Measurements from ENCODE around the gene KCNN3.
"Not testable (repeated sequence)": the region's sequence is repeated elsewhere in the genome, so short reads cannot be mapped to it uniquely, and the experiment has no call there.

KCNN3 gene

GRCh38 chr1:154870115-154870571, at the start of gene KCNN3:
TSS of gene KCNN3 (minus strand) at chr1:154870281. CDS start at chr1:154869964, 317 bp downstream.
- DNase-seq (ENCODE audit: extremely low read depth in 1 of 2, low read depth in 1 of 2), result peak; percentile 11 to 54

DNA sequence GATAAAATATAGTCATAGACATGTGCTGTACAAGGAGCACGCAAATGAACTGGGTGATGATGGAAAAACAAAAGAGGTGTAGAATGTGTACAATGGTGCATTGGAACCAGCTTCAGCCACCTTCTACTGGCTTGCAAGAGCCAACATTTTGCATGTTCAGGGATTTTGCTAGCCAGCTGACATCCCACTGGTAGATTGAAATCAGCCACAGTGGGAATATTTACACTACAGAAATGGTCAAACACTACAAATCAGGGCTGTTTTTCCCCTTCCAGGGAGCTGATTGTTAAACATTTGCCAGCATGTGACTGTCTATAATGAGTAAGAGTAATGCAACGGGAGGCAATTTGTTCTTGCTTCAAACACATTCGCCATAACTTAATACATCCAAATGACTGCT, 43.2 kb upstream of the KCNN3 start:
- DNase-seq (ENCODE audit: extremely low read depth in 1 of 2, low read depth in 1 of 2), result no peak

DNA sequence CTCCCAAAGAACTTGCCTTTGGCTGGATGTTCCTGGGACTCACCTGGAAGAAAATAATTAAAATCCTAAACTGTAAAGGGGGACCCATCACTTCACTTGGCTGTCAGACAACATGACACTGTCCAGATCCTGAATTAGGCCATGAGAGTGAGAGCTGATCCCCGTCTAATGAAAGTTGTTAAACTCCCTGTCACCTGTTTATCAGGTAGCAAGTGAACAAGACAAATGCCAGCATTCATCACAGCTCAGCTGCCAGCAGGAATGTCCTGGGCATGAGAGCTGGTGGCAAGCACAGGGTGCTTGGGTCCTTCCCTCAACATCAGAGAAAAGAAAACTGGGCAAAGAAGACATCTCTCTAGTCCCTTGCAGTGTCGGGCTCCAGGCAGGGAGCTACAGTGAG, 42.7 kb upstream of the KCNN3 start:
- no peak for DNase-seq (ENCODE audit: extremely low read depth in 1 of 2, low read depth in 1 of 2)

- no peak for DNase-seq (ENCODE audit: extremely low read depth in 1 of 2, low read depth in 1 of 2)
These were observed 41.8 kb upstream of the KCNN3 start for GRCh38 chr1:154911691-154912550.

DNA sequence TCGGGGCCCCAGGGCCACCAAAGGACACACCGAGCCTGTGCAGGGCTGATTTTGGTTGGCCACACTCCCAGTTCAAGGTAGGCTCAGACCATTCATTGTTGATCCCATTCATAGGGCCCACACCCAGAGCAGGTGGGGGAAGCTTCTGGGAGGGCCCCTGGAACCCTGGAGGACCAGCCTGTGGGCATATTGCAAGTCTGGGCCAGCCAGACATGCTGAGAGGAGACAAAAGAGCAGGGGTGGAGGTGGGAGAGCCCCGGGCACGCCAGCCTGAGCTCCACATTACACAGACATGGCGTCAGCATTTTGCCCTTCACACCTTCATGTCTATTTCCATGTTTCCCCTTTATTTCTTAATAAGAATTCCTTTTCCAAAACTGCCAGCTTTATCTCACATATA, 40.8 kb upstream of the KCNN3 start:
- DNase-seq (ENCODE audit: extremely low read depth in 1 of 2, low read depth in 1 of 2), result no peak

- no peak for DNase-seq (ENCODE audit: extremely low read depth in 1 of 2, low read depth in 1 of 2)
These were observed 38.9 kb upstream of the KCNN3 start for GRCh38 chr1:154908937-154909336.

- not testable (repeated sequence) for DNase-seq (ENCODE audit: extremely low read depth in 1 of 2, low read depth in 1 of 2)
These were observed 38.0 kb upstream of the KCNN3 start for GRCh38 chr1:154908129-154908528.

DNA sequence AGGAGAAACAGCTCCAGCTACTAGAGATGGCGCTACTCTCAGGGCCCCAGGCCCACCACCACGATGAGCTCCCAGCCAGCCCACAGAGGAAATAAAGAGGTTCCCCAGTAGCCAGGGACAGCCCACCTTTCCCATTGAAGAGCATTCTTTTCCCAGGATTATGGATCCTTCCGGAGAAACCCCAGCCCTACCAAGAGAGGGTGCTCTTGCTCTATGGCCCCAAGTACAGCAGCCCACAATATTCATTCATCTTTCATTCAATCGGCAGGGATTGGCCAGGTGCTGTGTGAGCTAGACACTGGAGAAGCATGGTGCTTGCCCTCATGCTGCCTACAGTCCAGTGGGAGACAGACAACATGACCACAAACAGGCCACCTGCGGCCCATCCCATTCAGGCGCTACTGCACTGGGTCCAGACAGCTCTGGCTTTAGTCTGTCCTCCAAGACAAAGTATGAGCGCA, 36.6 kb upstream of the KCNN3 start:
- no peak for DNase-seq (ENCODE audit: extremely low read depth in 1 of 2, low read depth in 1 of 2)

- no peak for DNase-seq (ENCODE audit: extremely low read depth in 1 of 2, low read depth in 1 of 2)
These were observed 33.0 kb upstream of the KCNN3 start for GRCh38 chr1:154902938-154903566.

- DNase-seq (ENCODE audit: extremely low read depth in 1 of 2, low read depth in 1 of 2), result no peak
These were observed 31.5 kb upstream of the KCNN3 start for GRCh38 chr1:154901591-154901990.

DNA sequence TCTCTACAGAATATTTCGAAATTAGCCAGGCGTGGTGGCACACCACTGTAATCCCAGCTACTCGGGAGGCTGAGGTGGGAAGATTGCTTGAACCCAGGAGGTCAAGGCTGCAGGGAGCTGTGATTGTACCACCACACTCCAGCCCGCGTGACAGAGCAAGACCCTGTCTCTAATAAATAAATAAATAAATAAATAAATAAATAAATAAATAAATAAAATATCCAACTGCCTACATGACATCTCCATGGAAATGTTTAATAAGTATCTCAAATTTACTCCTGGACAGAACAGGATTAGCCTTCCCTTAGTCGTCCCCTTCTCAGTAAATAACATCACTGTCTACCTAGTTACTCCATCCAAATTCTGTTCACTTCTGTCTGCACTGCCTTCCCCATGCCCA, 29.0 kb upstream of the KCNN3 start:
- DNase-seq (ENCODE audit: extremely low read depth in 1 of 2, low read depth in 1 of 2), result no peak

GRCh38 chr1:154896771-154897286, 26.7 kb upstream of the KCNN3 start:
- no peak for DNase-seq (ENCODE audit: extremely low read depth in 1 of 2, low read depth in 1 of 2)

DNA sequence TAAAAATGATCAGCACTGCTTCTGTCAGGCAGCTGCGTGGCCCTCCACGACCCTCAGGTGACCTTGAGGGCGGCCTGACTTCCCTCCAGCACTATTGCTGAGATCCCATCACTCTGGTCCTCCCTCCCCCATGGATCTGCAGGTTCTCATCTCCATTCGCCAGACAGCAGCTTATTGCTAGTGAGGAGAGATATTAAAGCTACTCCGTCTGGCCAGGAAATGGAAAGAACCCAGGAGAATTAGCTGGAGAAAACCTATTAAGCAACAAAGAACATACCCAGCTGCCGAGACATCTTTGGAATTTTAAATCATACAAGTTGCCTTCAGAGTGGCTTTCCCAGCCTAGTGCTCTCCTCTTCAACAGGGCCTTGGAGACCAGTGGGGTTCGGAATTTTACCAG, 25.7 kb upstream of the KCNN3 start:
- no peak for DNase-seq (ENCODE audit: extremely low read depth in 1 of 2, low read depth in 1 of 2)

DNA sequence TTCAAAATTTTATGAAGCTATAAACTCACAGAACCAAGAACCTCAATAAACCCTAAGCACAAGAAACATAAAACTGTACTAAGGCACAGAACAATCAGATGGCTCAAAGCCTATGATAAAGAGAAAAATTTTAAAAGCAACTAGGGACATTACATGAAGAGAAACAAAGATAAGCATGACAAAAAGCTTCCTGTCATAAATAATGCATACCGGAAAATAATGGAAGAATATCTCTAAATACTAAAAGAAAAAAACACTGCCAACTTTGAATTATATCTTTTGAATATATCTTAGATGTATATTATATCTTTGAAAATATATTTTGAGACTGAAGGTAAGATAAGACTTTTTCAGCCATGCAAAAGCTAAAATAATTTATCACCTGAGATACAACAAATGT, 21.4 kb upstream of the KCNN3 start:
- DNase-seq (ENCODE audit: extremely low read depth in 1 of 2, low read depth in 1 of 2), result no peak

- DNase-seq (ENCODE audit: extremely low read depth in 1 of 2, low read depth in 1 of 2), result no peak
These were observed 18.7 kb upstream of the KCNN3 start for GRCh38 chr1:154888757-154889156.

DNA sequence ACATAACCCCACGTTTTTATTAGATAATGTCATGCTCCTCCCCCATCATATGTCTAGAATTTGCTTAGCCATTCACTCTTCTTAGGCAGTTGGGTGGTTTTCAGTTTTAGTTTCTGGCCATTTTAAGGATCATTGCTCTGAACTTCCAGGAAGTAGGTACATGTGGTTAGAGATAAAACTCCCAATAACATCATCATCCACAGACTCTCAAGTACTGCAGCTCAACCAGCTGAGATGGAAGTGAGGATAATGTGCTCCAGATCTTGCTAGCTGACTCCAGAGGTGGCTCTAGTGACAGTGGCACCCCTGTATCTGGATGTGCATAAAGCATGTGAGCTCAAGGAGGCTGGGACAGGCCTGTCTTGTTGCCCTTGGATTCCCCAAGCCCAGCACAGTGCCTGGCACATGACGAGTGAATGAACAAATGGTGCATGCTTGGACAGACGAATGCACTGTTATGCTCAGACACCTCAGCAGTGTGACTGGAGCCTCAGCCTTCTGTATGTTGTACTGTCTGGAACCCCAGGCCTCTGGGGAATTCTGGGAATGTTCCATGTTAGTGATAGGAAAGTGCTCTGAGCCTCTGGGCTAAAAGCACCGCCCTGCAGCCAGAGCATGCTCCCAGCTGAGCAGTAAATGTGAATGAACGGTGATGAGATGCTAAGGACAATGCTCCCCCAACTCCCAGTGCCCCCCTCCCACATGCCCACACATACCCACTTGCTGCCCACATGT, 16.4 kb upstream of the KCNN3 start:
- DNase-seq (ENCODE audit: extremely low read depth in 1 of 2, low read depth in 1 of 2), result no peak

DNA sequence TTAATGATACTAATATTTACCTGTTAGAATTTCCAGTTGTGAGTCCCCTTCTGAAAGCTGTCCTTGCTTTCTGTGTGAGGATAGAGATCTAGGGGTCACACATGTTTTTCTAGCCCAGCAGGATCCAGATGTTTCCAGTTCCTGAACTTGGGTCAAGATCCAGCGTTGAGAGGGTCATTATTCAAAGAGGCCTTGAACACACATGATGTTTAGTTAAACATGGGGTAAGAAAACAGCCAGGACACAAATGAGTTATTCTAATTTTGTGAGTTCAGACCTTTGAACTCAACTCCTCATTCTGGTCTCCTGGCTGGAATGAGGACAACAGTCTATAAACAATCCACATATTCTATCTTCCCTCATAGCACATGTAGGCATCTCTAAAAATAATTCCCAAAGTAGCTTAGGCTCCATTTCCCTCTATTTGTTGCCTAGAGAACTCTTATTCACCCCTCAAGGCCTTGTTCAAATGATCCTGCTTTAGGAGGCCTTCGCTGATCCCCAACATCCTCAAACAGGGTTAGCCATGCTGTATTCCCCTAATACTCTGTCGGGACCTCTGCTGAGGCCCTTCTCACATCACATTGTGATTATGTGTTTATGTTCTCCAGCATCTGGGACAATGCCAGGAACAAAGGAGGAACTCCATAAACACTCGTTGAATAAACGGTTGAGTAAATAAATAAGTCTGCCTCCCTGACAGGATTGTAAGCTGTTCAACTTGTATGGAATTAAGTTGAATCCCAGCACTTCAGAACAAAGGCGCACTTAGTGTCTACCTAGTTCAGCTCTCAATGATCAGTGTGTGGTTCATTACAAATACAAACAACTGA, 15.0 kb upstream of the KCNN3 start:
- no peak for DNase-seq (ENCODE audit: extremely low read depth in 1 of 2, low read depth in 1 of 2)

DNA sequence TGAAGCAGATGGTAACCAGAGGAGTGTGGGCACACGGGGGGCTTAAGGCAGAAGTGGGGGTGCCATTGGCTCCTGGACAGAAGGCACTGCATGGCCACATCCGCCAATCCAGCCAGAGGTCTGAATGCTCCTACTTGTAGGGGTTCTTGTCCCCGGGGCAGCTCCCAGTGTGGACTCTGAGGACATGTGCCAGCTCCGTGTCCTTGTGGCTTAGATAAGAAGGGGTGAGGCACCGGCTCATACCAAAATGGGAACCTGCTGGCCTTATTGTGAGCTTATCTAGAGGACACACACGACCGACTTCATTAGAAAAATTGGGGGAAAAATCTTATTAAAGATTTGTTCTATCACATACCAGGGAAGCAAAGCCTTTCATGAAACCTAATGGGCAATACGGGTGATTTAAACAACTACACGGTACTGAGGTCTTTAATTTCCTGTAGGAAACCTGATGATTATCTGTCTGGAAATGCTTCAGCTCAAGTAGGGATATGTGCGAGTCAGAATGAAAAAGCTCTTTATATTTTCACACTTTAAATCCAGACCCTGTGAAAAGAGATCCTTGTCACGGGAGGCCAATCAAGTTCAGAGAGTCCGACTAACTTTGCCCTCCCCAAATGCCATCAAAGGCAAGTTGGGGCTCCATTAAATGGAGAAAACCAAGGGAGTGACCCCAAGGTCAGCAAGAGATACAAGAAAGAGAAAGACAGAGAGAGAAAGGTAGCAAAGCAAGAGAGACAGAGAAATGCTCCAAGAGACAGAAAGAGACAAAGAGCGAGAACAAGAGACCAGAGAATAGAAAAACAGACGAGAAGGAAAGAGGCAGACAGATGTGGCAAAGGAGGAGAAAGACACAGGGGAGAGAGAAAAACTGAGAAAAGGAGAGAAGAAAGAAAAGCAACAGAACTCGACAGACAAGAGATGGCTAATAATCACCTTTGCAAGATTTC, 14.1 kb upstream of the KCNN3 start:
- DNase-seq (ENCODE audit: extremely low read depth in 1 of 2, low read depth in 1 of 2), result no peak

GRCh38 chr1:154881820-154882535, 11.9 kb upstream of the KCNN3 start:
- no peak for DNase-seq (ENCODE audit: extremely low read depth in 1 of 2, low read depth in 1 of 2)

All from activated CD8-positive, alpha-beta memory T cell treated with anti-CD3 and anti-CD28 coated beads for 1 hour (primary cell).